Heart left ventricle (tissue), 13 donors: ENCODE data around the gene TRIM44.

Experiments used
- POLR2A ChIP-seq, 2 donors: fragments of 450-650 bp; IDR thresholded peaks; one replicate each; pipeline ENCODE4 v1.6.1; 2017; ENCODE audit warnings: antibody characterized with exemption in 2 of 2, mild to moderate bottlenecking in 2 of 2, moderate library complexity in 2 of 2
- TF ChIP-seq, protein P1 (sequence below), 12 donors: fragments of 200-600 bp; sonication (generic) in 4 of 12; IDR thresholded peaks; one replicate each; pipeline versions ENCODE4 v1.5.0 to v1.8.0; 2018 to 2022; ENCODE audit warnings: antibody characterized with exemption in 12 of 12, mild to moderate bottlenecking in 5 of 12
- donor health status: ischemic (EF 13 %, LVEDD 7.1; RV severe dilation, severe dysfunction).
- donor health status: DM: no; HTN: yes; CAD: no.
- donor health status: DM: no; HTN: no; CAD: no.
- donor health status: ischemic (EF 25% LVEDD 6.9; RV normal size, moderate dysfunction).
- donor health status: ischemic (EF 25% LVEDD 5.7; RV mildly dilated, moderate dysfunction).
- donor health status: ischemic (EF 35%, LVEDD 5.7; RV mildly dilated, moderate dysfunction).
- donor health status: nonischemic (EF 11% LVEDD 7.7; RV severe dilation, severe dysfunction).
- donor health status: DM: yes; HTN: yes; CAD: no.
- donor health status: PGD.
- donor health status: ischemic (EF 29% LVEDD 5.4; RV normal size, mild dysfunction).
- donor health status: nonischemic (EF 23%, LVEDD 6.1; RV moderate dilation, normal function).

DNA sequence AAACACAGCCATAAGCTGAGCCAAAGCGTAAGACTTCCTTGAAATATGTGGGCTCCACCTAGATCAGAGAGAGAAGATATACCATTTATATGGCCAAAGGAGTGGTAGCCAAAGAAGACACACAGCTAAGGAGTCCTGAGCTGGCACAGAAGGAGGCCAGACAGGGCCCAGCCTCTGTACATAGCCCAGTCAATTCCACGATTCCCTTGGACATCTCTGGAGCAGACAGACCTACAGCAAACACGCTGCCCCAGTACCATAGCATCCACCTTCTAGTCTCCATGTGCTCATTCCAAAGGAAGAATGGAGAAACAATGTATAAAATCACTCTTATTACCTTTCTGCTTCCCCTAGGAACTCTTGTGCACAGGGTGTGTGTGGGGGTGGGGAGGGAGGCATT, 179.2 kb downstream of the TRIM44 start:
- TF ChIP-seq, protein P1, sequence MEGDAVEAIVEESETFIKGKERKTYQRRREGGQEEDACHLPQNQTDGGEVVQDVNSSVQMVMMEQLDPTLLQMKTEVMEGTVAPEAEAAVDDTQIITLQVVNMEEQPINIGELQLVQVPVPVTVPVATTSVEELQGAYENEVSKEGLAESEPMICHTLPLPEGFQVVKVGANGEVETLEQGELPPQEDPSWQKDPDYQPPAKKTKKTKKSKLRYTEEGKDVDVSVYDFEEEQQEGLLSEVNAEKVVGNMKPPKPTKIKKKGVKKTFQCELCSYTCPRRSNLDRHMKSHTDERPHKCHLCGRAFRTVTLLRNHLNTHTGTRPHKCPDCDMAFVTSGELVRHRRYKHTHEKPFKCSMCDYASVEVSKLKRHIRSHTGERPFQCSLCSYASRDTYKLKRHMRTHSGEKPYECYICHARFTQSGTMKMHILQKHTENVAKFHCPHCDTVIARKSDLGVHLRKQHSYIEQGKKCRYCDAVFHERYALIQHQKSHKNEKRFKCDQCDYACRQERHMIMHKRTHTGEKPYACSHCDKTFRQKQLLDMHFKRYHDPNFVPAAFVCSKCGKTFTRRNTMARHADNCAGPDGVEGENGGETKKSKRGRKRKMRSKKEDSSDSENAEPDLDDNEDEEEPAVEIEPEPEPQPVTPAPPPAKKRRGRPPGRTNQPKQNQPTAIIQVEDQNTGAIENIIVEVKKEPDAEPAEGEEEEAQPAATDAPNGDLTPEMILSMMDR (IDR thresholded peaks at IDR 0.05), result no peak
- no peak for TF ChIP-seq POLR2A (IDR thresholded peaks at IDR 0.05)
